Inflammatory macrophage treated with lipopolysaccharide for 4 hours (primary cell): ENCODE results near the gene PCLO.

Source experiments
- DNase-seq: peaks from one replicate; pipeline ENCODE4 v3.0.0-alpha.2; 2020

Gene PCLO

GRCh38 chr7:82818171-82818570 is 344.5 kb downstream of the PCLO start:
- DNase-seq = no peak

DNA sequence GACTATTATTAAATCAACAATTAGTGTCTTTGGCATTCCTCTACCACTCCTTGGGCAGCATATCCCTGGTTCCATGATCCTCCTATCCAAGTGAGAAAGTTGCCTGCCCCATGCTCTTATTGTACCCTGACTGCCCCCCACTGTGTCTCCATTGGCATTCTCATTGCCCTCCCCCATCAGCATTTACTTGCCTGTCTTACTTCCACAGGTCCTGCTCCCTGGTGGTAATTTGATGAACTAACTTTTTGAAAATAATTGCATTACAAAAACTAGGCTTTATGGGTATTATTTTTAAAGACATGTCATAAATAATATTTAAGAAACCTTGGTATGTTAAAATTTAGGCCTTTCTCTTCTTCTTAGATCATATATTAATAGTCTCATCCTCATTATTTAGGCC is 346.4 kb downstream of the PCLO start:
- no peak for DNase-seq

- DNase-seq = peak; percentile 32
Observed at GRCh38 chr7:82810558-82811259, 352.0 kb downstream of the PCLO start.

GRCh38 chr7:82808633-82809032 is 354.1 kb downstream of the PCLO start:
- DNase-seq = no peak

GRCh38 chr7:82805527-82805960 is 357.1 kb downstream of the PCLO start:
- DNase-seq = peak; percentile 65

DNA sequence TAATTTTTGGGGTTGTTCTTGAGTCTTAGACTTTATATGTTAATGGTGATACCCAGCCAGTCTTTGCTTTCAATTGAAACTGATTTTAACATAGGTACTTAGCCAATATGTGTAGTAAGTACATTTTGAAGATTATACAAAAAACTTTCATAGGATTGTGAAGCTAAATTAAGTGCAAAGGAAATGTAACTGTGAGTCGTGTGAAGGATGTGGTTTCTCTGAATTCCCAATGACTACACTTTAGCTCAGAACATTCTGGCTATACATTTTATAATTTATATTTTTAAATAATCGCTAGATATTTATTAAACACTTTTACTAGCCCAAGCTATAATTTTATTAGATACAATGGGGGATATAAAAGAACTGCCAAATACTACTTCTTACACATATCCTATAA is 359.3 kb downstream of the PCLO start:
- no peak for DNase-seq

GRCh38 chr7:82789883-82790609 is 372.6 kb downstream of the PCLO start:
- DNase-seq = no peak

DNA sequence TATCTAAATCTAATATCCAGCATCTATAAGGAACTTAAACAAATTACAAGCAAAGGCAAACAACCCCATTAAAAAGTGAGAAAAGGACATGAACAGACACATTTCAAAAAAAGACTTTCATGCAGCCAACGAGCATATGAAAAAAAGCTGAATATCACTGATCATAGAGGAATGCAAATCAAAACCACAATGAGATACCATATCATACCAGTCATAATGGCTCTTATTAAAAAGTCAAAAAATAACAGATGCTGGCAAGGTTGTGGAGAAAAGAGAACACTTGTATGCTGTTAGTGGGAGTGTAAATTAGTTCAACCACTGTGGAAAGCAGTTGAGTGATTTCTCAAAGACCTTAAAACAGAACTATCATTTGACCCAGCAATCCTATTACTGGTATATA is 384.7 kb downstream of the PCLO start:
- DNase-seq = no peak

- no peak for DNase-seq
Observed at GRCh38 chr7:82762880-82763279, 399.8 kb downstream of the PCLO start.

DNA sequence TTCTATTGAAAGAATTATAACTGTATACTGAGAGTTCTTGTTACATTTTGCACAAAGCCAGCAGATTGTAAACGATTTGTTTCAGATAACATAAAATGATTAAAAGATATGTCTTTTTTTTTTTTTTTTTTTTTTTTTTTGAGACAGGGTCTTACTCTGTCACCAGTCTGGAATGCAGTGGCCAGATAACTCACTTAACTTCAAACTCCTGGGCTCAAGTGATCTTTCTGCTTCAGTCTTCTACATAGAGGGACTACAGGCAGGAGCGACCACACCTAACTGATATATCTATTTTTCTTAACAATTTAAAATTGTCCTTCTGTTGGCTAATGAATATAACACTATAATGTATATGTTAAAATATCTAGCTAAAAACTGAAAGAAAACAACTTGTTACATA is 401.9 kb downstream of the PCLO start:
- DNase-seq = no peak

GRCh38 chr7:82760074-82760473 is 402.6 kb downstream of the PCLO start:
- no peak for DNase-seq

DNA sequence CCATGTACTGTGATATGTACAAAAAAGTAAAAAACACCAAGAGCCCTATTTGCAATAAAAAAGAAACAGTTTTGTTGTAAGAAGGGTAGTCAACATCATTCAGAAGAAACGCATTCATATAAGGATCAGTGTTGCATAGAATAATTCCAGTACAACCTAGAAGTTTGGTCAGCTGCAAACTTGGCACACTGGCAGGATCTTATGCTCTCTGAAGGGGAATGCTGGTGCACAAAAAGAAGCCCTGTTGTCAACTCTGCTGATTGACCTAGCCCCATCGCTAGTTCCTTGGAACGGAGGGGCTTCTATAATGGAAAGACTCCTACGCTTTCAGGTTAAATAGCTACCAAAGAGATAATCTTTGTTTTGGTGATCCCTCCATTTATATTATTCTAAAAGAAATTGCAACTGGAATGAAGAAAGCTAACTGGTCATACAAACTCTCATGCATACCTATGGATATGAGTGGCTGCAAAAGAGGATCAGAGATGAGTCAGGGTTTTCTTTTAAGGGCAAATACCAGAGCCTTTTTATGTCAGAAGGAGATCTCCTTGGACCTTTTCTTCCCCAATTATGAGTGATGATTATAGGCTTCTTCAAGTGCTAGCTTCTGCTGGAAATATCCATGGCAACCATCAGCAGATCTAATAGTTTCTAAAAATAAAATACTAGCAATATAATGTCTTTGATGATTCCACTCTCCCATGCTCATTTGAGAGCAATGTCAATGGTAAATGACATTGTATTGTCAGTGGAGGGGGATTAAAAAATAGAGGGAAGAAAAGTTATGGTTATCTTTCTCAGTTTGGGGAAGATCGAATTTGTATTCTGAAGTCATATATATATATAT is 406.8 kb downstream of the PCLO start:
- DNase-seq = no peak

DNA sequence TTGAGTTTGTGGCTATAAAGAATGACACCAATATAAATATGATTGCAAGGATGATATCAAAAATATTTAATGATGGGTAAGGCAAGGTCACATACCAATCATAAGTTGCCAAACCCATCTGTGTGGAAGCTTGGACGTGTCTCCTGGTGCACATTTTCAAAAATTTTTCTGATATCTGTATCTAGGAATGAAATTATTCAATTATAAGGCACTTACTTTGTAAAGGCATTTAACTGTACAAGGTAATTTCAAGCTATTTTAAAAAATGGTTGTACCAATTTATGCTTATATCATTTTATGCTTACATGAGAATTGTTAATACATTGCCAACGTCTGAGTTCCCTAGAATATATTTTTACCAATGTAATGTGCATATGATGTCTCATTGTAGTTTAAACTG is 412.7 kb downstream of the PCLO start:
- no peak for DNase-seq

DNA sequence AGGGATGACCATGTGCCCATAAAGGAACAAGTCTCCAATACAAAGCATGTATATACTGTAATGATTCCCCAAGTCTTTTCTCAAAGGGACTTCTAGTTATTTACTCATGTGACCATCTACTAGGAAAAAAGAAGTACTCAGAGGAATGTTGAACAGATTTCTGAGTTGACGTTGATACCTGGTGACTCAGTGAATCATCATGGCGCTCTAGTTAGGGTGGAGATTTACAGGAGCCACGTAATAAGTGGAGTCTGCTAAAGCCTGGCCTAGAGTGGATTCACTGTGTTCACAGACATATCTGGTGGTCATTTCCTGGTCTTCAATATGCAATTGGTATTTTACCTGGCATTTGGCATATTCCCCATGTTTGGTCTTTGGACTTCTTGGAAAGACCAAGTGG is 416.9 kb downstream of the PCLO start:
- no peak for DNase-seq

GRCh38 chr7:82745117-82745516 is 417.6 kb downstream of the PCLO start:
- no peak for DNase-seq

GRCh38 chr7:82742163-82742562 is 420.5 kb downstream of the PCLO start:
- no peak for DNase-seq

- DNase-seq = no peak
Observed at GRCh38 chr7:82741493-82741892, 421.2 kb downstream of the PCLO start.

GRCh38 chr7:82740246-82740848 is 422.3 kb downstream of the PCLO start:
- DNase-seq = peak; percentile 25

- DNase-seq = no peak
Observed at GRCh38 chr7:82736633-82737032, 426.1 kb downstream of the PCLO start.

GRCh38 chr7:82732677-82733076 is 430.0 kb downstream of the PCLO start:
- no peak for DNase-seq

DNA sequence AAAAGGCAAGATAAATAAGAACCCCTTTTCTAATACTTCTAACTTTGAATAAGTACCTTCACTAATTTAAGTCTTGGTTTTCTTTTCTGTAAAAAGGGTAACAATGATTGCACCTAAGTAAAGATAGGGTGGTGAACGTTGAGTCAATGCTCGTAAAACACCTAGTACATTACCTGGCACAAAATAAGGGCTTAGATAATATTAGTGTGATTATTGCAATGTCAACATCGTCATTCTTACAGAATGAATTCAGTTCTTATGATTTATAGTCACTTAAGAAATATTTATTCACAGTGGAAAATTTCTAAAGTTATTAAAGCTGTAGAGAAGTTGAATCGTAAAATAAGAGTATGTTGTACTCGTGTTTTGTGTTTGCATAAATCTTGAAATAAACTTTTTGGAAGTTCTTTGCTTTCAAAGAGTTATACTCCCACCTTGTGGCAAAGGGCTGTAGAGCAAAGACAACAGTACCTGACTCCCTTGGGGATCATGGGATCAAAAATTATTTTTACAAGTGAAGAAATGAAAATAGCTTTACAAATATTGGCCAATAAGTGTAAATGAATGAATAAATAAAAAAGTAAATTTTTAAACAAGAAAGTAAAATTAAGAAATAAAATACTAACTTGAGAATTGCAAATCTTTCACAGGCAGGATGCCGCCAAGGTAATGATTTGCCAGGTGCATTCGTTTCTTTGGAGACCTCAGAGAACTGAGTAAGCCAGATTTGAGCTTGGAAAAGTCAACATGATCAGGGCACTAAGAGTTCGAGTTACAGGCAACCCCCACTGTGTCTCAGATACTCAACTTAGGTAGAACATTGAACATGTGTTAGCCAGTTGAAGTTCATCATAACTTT is 433.3 kb downstream of the PCLO start:
- DNase-seq = peak; percentile 18
